ENCODE measurements around the gene CERCAM.

CERCAM gene

DNA sequence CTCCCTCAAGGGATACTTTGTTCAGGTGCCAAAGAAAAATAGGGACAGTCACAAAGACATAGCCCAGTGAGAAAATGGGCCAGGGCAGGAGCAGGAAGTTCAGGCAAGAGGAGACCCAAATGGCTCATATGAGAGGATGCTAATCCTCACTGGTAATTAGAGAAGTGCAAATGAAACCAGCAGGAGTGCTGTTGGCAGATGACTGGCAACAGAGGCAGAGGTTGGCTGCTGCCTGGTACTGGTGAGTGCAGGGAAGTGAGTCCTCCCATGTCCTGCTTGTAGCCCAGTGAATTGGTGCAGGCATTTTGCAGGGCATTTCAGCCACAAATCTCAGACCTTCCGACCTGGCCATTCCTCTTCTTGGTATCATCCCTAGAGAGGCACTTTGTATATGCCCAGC, 58.6 kb downstream of the CERCAM start:
- Histone ChIP-seq H3K27me3 (no peaks in the 10 kb centered on the region), H4K20me1 (no peaks in the 10 kb centered on the region), H3K9me3 (no peaks in the 10 kb centered on the region), H3K36me3 (peaks cover 100% of the 10 kb centered on the region), H3K27ac (no peak overlapping the region), H3K4me1 (no peaks in the 10 kb centered on the region), H3K4me2 (no peak overlapping the region), H3K4me3 (no peak overlapping the region), H3K9ac (no peak overlapping the region)
- no peak for TF ChIP-seq Cebpa-rat (IDR thresholded peaks at IDR 0.05)

DNA sequence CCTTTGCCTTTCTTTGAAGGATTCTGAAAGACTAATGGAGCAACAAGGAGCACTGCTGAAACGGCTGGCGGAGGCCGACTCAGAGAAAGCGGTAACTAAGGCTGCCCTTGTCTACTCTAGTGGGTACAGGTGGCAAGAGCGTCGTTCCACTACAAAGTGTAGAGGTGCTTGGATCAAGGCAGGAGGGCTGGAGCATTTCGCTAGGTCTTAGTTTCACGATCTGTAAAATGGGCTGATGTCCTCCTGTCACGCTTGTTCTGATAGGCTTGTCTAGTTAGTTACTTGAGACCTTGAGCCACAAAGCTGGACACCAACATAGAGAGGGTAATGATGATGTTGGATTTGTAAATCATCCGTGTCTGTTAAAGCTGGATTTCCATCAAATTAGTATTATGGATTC, 60.9 kb downstream of the CERCAM start:
- TF ChIP-seq Cebpa-rat (IDR thresholded peaks at IDR 0.05) = no peak
- peaks cover 100% of the 10 kb centered on the region for H3K36me3 ChIP-seq

DNA sequence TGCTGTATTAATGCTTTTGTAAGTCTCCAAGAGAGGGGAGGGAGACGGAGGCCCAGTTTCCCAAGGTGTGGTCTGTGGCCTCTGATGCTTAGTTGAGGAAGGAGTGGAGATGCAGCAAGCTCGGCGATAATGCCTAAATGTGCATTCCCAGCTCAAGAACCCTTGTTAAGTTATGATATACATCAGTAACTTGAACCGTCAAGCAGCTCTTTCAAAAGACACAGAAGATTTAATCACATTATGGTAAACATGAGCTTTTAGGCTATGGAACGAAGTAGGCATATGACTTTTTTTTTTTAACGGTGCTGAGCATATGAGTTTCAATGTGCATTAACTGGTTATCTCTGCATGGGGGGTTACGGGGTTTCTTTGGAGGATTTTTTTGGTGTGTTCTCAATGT, 61.5 kb downstream of the CERCAM start:
- Histone ChIP-seq H3K9me3 (no peaks in the 10 kb centered on the region), H3K27ac (no peak overlapping the region), H3K36me3 (peaks cover 100% of the 10 kb centered on the region), H4K20me1 (no peaks in the 10 kb centered on the region), H3K27me3 (no peaks in the 10 kb centered on the region), H3K9ac (no peak overlapping the region), H3K4me2 (no peak overlapping the region), H3K4me1 (no peaks in the 10 kb centered on the region), H3K4me3 (no peak overlapping the region)
- no peak for TF ChIP-seq Cebpa-rat (IDR thresholded peaks at IDR 0.05)

More for the DNA sequence above, 60.9 kb downstream of the CERCAM start:
- no peak overlapping the region for H3K9ac ChIP-seq
- H4K20me1 ChIP-seq = no peaks in the 10 kb centered on the region
- no peaks in the 10 kb centered on the region for H3K27me3 ChIP-seq
- H3K4me3 ChIP-seq = no peak overlapping the region
- no peaks in the 10 kb centered on the region for H3K4me1 ChIP-seq
- H3K9me3 ChIP-seq = no peaks in the 10 kb centered on the region
- H3K4me2 ChIP-seq = no peak overlapping the region
- no peak overlapping the region for H3K27ac ChIP-seq

DNA sequence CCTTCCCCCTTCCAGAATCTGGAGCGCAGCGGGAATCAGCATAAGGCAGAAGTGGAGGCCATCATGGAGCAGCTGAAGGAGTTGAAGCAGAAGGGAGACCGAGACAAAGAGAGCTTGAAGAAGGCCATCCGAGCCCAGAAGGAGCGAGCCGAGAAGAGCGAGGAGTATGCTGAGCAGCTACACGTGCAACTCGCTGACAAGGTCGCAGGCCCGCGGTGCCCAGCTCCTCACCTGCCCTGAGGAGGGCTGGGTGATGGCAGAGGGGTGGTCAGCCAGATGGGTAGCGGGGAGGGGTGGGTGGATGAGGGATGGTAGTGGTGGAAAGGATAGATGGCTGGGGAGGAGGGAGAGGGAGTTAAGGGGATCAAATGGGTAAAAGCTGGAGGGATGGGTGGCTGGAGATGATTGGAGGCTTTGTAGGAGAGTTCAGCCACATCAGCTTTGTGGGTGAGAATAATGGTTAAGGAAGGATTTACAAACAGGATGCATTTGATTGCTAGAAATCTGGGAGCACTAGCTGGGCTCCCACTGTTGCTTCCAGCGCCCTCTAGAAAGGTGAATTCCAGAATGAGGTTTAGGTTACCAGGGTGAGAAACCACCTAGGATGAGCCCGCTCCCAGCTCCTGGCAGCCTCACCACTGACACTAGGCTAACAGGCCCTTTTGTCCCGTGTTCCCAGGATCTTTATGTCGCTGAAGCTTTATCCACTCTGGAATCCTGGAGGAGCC, 64.2 kb downstream of the CERCAM start:
- no peak overlapping the region for H3K9ac ChIP-seq
- no peak overlapping the region for H3K4me3 ChIP-seq
- H3K4me2 ChIP-seq = no peak overlapping the region
- no peaks in the 10 kb centered on the region for H3K4me1 ChIP-seq
- peaks cover 99% of the 10 kb centered on the region for H3K36me3 ChIP-seq
- H3K27me3 ChIP-seq = no peaks in the 10 kb centered on the region
- no peaks in the 10 kb centered on the region for H4K20me1 ChIP-seq
- no peaks in the 10 kb centered on the region for H3K9me3 ChIP-seq
- no peak for TF ChIP-seq Cebpa-rat (IDR thresholded peaks at IDR 0.05)
- peak overlapping the region; percentile 13; the same call in 1 of the 2 replicates for H3K27ac ChIP-seq

DNA sequence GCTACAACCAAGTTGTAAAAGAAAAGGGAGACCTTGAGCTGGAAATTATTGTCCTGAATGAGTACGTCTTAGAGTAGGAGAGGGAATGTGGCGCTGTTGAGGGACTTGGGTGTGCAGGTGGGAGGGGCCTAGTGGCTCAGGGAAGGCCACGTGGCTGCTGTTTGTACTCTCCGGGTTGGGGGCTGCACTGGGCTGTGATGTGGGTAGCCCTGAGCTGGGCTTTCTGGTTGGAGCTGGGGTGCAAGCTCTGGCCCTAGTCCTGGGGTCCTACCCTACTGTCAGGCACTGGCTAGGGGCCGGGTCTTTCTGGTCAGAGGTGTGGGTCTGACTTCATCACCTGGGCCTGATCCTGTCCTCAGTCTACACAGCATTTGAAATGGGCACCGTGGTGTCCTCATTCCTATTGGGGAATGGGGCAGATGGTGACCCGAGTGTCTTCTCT, 64.8 kb downstream of the CERCAM start:
- Histone ChIP-seq H3K27ac (no peak overlapping the region), H3K9me3 (no peaks in the 10 kb centered on the region), H3K36me3 (peaks cover 99% of the 10 kb centered on the region), H4K20me1 (no peaks in the 10 kb centered on the region), H3K4me1 (no peaks in the 10 kb centered on the region), H3K27me3 (no peaks in the 10 kb centered on the region), H3K4me3 (no peak overlapping the region), H3K9ac (no peak overlapping the region), H3K4me2 (no peak overlapping the region)
- TF ChIP-seq Cebpa-rat (IDR thresholded peaks at IDR 0.05) = no peak

DNA sequence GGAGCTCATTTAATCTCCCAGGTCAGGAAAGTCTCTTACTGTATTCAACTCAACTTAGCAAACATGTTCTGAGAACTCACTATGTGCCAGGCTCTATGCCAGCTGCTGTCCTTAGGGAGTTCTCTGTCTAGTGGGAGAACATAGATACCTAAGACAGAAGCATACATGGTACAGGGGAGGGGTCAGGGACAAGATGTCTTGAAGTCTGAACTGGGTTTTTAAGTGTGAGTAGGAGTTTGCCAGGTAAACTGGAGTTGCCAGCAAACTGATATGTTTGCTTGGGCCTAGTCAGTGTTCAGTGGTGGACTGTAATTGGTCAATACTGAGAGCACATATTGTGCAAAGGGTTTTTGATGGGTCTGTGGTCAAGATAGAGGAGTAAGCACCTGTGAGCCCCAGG, 65.5 kb downstream of the CERCAM start:
- Histone ChIP-seq H3K36me3 (peaks cover 98% of the 10 kb centered on the region), H3K4me1 (no peaks in the 10 kb centered on the region), H4K20me1 (no peaks in the 10 kb centered on the region), H3K4me3 (no peak overlapping the region), H3K4me2 (no peak overlapping the region), H3K9ac (no peak overlapping the region), H3K27ac (no peak overlapping the region), H3K9me3 (no peaks in the 10 kb centered on the region), H3K27me3 (no peaks in the 10 kb centered on the region)
- TF ChIP-seq Cebpa-rat (IDR thresholded peaks at IDR 0.05) = no peak

Measured in BLaER1 (cell line).